Measurements from ENCODE around the gene DAZAP1. TPM values are rescaled to one million over a fixed set of nuclear protein-coding genes. Genes with fewer than 3 reads are reported as not detected.
"Not testable (repeated sequence)": the region's sequence is repeated elsewhere in the genome, so short reads cannot be mapped to it uniquely, and the experiment has no call there.

The DAZAP1 gene
- polyA plus RNA-seq, 5 donors = 86.4 to 104 (median 87.9) TPM

GRCh38 chr19:1438933-1439354 is 31.6 kb downstream of the DAZAP1 start:
- no peak for DNase-seq

- DNase-seq = not testable (repeated sequence)
Observed at GRCh38 chr19:1439525-1440417, 32.4 kb downstream of the DAZAP1 start.

GRCh38 chr19:1440418-1440801 is 33.0 kb downstream of the DAZAP1 start:
- DNase-seq = no peak

GRCh38 chr19:1441022-1441426 is 33.6 kb downstream of the DAZAP1 start:
- DNase-seq = no peak

- DNase-seq = no peak
Observed at GRCh38 chr19:1441677-1442438, 34.5 kb downstream of the DAZAP1 start.

- peak; percentile 44 to 52 for DNase-seq
Observed at GRCh38 chr19:1445185-1445931, 38.0 kb downstream of the DAZAP1 start.

GRCh38 chr19:1445932-1446712 is 38.7 kb downstream of the DAZAP1 start:
- DNase-seq = no peak

GRCh38 chr19:1446713-1447481 is 39.5 kb downstream of the DAZAP1 start:
- no peak for DNase-seq

GRCh38 chr19:1447504-1447903 is 40.1 kb downstream of the DAZAP1 start:
- no peak for DNase-seq

GRCh38 chr19:1447944-1448343 is 40.6 kb downstream of the DAZAP1 start:
- no peak for DNase-seq

- no peak for DNase-seq
Observed at GRCh38 chr19:1449467-1450442, 42.4 kb downstream of the DAZAP1 start, which contains the start of gene APC2. TSS of gene APC2 (plus strand) at chr19:1450121. CDS start at chr19:1453002, 2,881 bp downstream.

GRCh38 chr19:1450735-1451731 is 43.6 kb downstream of the DAZAP1 start:
- DNase-seq = no peak

- DNase-seq = no peak
Observed at GRCh38 chr19:1451916-1452801, 44.8 kb downstream of the DAZAP1 start.

- no peak for DNase-seq
Observed at GRCh38 chr19:1452802-1453524, 45.6 kb downstream of the DAZAP1 start.

GRCh38 chr19:1453525-1454364 is 46.4 kb downstream of the DAZAP1 start:
- no peak for DNase-seq

All from right lung (tissue), 5 donors.